Thyroid gland (tissue), 4 donors: Measurements from ENCODE around the gene THRB. TPM values are rescaled to one million over a fixed set of nuclear protein-coding genes. Genes with fewer than 3 reads are reported as not detected.
A peak's percentile ranks its signal among the peaks of the same experiment; 100 is the strongest.

Experiments used
- DNase-seq, 2 donors: peaks; one replicate each; pipeline ENCODE4 v3.0.0-alpha.2; 2019
- H3K27ac ChIP-seq, 3 donors: fragments of 200-600 bp; sonication (generic); 1 replicate in 2 of 3; 2 replicates in 1 of 3; pipeline ENCODE4 v1.5.1; 2016 to 2019; ENCODE audit warnings: mild to moderate bottlenecking in 1 of 3, moderate library complexity in 1 of 3
- H3K27me3 ChIP-seq: fragments of 200-600 bp; sonication (generic); one replicate; pipeline ENCODE4 v1.5.1; 2019
- H3K36me3 ChIP-seq, 2 donors: fragments of 200-600 bp; sonication (generic); one replicate each; pipeline ENCODE4 v1.5.1; 2016 to 2019
- H3K4me1 ChIP-seq, 2 donors: fragments of 200-600 bp; sonication (generic); one replicate each; pipeline ENCODE4 v1.5.1; 2017 to 2019
- H3K4me3 ChIP-seq, 3 donors: fragments of 200-600 bp; sonication (generic); replicated peaks in 1 of 3; 1 replicate in 2 of 3; 2 replicates in 1 of 3; pipeline ENCODE4 v1.5.1; 2016; ENCODE audit warnings: mild to moderate bottlenecking in 1 of 3
- H3K9me3 ChIP-seq: fragments of 200-600 bp; sonication (generic); one replicate; pipeline ENCODE4 v1.5.1; 2017
- CTCF ChIP-seq, 6 experiments: fragments of 200-600 bp in 3 of 6; fragments of 450-650 bp in 3 of 6; sonication (generic) in 3 of 6; IDR thresholded peaks; one replicate each; pipeline ENCODE4 v1.5.1; 2016 to 2019; ENCODE audit warnings: antibody characterized with exemption in 6 of 6, mild to moderate bottlenecking in 2 of 6, inconsistent platforms in 1 of 6, moderate library complexity in 1 of 6
- POLR2A ChIP-seq, 2 donors: fragments of 450-650 bp; IDR thresholded peaks; one replicate each; pipeline ENCODE4 v1.6.1; 2017; ENCODE audit warnings: antibody characterized with exemption in 2 of 2, mild to moderate bottlenecking in 2 of 2, moderate library complexity in 1 of 2
- WGBS, 2 donors: methylation state at CpG; one replicate each; pipeline ENCODE4 v1.1.5; 2017; 5-methylcytosine and 5-hydroxymethylcytosine counted together
- intact Hi-C: fragments of 100-400 bp; cut with DNase I; formaldehyde crosslinking; loops from one replicate; pipeline ENCODE4 v1.15.1; 2023
- total RNA-seq, 4 donors: library from RNA; depleted of rRNA; stranded (reverse); fragments of >200 nt; gene quantifications; one replicate each; pipeline ENCODE4 v1.2.3, GENCODE V29; 2016

THRB gene
- total RNA-seq, 4 donors from 2014 or later: 11.1 to 33.2 (median 13.4) TPM

- no peak overlapping the region for H3K4me3 ChIP-seq
- H3K36me3 ChIP-seq: no peaks in the 10 kb centered on the region
- no peak for TF ChIP-seq CTCF (IDR thresholded peaks at IDR 0.05)
- no peak for TF ChIP-seq POLR2A (IDR thresholded peaks at IDR 0.05)
- peaks cover 0 to 11% of the 10 kb centered on the region in 2 donors for H3K4me1 ChIP-seq
- H3K27me3 ChIP-seq: no peaks in the 10 kb centered on the region
- peak; percentile 60 to 61 for DNase-seq
- intact Hi-C loops: no loop called here
- WGBS, 2 donors: 53 to 59% methylated on average over 12 of the region's 12 CpGs
- no peaks in the 10 kb centered on the region for H3K9me3 ChIP-seq
- H3K27ac ChIP-seq: peak overlapping the region in 1 of 3 donors; percentile 43
Observed at GRCh38 chr3:24119321-24119751, 375.3 kb downstream of the THRB start.

GRCh38 chr3:24117508-24117907, 377.1 kb downstream of the THRB start:
- DNase-seq: no peak
- 89 to 97% methylated on average over 1 of the region's 1 CpG for WGBS, 2 donors
- no peaks in the 10 kb centered on the region for H3K9me3 ChIP-seq
- no peak overlapping the region for H3K4me3 ChIP-seq
- intact Hi-C loops: no loop called here
- no peaks in the 10 kb centered on the region for H3K36me3 ChIP-seq
- peaks cover 0 to 11% of the 10 kb centered on the region in 2 donors for H3K4me1 ChIP-seq
- no peak overlapping the region for H3K27ac ChIP-seq
- no peaks in the 10 kb centered on the region for H3K27me3 ChIP-seq
- no peak for TF ChIP-seq CTCF (IDR thresholded peaks at IDR 0.05)
- TF ChIP-seq POLR2A (IDR thresholded peaks at IDR 0.05): no peak

- H3K36me3 ChIP-seq: no peaks in the 10 kb centered on the region
- no peaks in the 10 kb centered on the region for H3K27me3 ChIP-seq
- no peak overlapping the region for H3K27ac ChIP-seq
- no peak for TF ChIP-seq CTCF (IDR thresholded peaks at IDR 0.05)
- TF ChIP-seq POLR2A (IDR thresholded peaks at IDR 0.05): no peak
- H3K9me3 ChIP-seq: no peaks in the 10 kb centered on the region
- intact Hi-C loops: no loop called here
- H3K4me3 ChIP-seq: no peak overlapping the region
- 82 to 88% methylated on average over 1 of the region's 1 CpG for WGBS, 2 donors
- DNase-seq: no peak
- H3K4me1 ChIP-seq: no peaks in the 10 kb centered on the region
Observed at GRCh38 chr3:24111711-24112110, 382.9 kb downstream of the THRB start.

- Histone ChIP-seq H3K27ac (no peak overlapping the region), H3K27me3 (no peaks in the 10 kb centered on the region), H3K9me3 (no peaks in the 10 kb centered on the region), H3K4me1 (no peaks in the 10 kb centered on the region), H3K36me3 (no peaks in the 10 kb centered on the region), H3K4me3 (no peak overlapping the region)
- intact Hi-C loops: no loop called here
- 74 to 82% methylated on average over 1 of the region's 1 CpG for WGBS, 2 donors
- TF ChIP-seq CTCF (IDR thresholded peaks at IDR 0.05) (no peak), POLR2A (IDR thresholded peaks at IDR 0.05) (no peak)
- DNase-seq: no peak
Observed at GRCh38 chr3:24110051-24110450, 384.6 kb downstream of the THRB start.

- TF ChIP-seq CTCF (IDR thresholded peaks at IDR 0.05): no peak
- no peak for TF ChIP-seq POLR2A (IDR thresholded peaks at IDR 0.05)
Observed at GRCh38 chr3:24101676-24102168, 392.9 kb downstream of the THRB start.

More at GRCh38 chr3:24101676-24102168, 392.9 kb downstream of the THRB start:
- DNase-seq: no peak
- H3K36me3 ChIP-seq: no peaks in the 10 kb centered on the region
- no peaks in the 10 kb centered on the region for H3K27me3 ChIP-seq
- 91 to 100% methylated on average over 2 of the region's 2 CpGs for WGBS, 2 donors
- no peaks in the 10 kb centered on the region for H3K4me1 ChIP-seq
- no peak overlapping the region for H3K4me3 ChIP-seq
- intact Hi-C loops: no loop called here
- H3K9me3 ChIP-seq: no peaks in the 10 kb centered on the region
- no peak overlapping the region for H3K27ac ChIP-seq
